T-helper 9 cell (primary cell): ENCODE results near the gene ASF1B.

Experiments
- DNase-seq: peaks from one replicate; pipeline ENCODE4 v3.0.0-alpha.2; 2020

The ASF1B gene

GRCh38 chr19:14135355-14135754 lies 1.0 kb downstream of the ASF1B start:
- DNase-seq: no peak

- DNase-seq: no peak
Measured at GRCh38 chr19:14127929-14128509, 8.4 kb downstream of the ASF1B start.

- DNase-seq: no peak
Measured at GRCh38 chr19:14127176-14127575, 9.2 kb downstream of the ASF1B start.

GRCh38 chr19:14122924-14123323 lies 13.5 kb downstream of the ASF1B start:
- no peak for DNase-seq

- DNase-seq: no peak
Measured at GRCh38 chr19:14120497-14120780, 15.9 kb downstream of the ASF1B start.

- DNase-seq: no peak
Measured at GRCh38 chr19:14119644-14120496, 16.5 kb downstream of the ASF1B start.

- DNase-seq: no peak
Measured at GRCh38 chr19:14119146-14119545, 17.2 kb downstream of the ASF1B start.

- peak; percentile 38 for DNase-seq
Measured at GRCh38 chr19:14118165-14119051, 18.0 kb downstream of the ASF1B start.

GRCh38 chr19:14117668-14118164 lies 18.7 kb downstream of the ASF1B start, which contains the start of gene PRKACA:
Gene PRKACA (minus strand): TSS chr19:14117762. CDS start chr19:14117547, 215 bp downstream.
- DNase-seq: peak; percentile 95

GRCh38 chr19:14116918-14117578 lies 19.3 kb downstream of the ASF1B start:
- peak; percentile 9 for DNase-seq

- DNase-seq: no peak
Measured at GRCh38 chr19:14116525-14116917, 19.9 kb downstream of the ASF1B start.

GRCh38 chr19:14115756-14116155 lies 20.6 kb downstream of the ASF1B start:
- DNase-seq: no peak

- DNase-seq: peak; percentile 36
Measured at GRCh38 chr19:14114854-14115253, 21.5 kb downstream of the ASF1B start.

- no peak for DNase-seq
Measured at GRCh38 chr19:14114439-14114838, 21.9 kb downstream of the ASF1B start.

- peak; percentile 55 for DNase-seq
Measured at GRCh38 chr19:14113762-14114414, 22.5 kb downstream of the ASF1B start.

- no peak for DNase-seq
Measured at GRCh38 chr19:14112809-14113385, 23.5 kb downstream of the ASF1B start.

GRCh38 chr19:14112051-14112808 lies 24.2 kb downstream of the ASF1B start:
- DNase-seq: no peak

GRCh38 chr19:14111486-14111885 lies 24.9 kb downstream of the ASF1B start:
- no peak for DNase-seq

- no peak for DNase-seq
Measured at GRCh38 chr19:14110650-14111049, 25.7 kb downstream of the ASF1B start.

- no peak for DNase-seq
Measured at GRCh38 chr19:14107581-14108461, 28.6 kb downstream of the ASF1B start.
